ENCODE data around the gene USP15. TPM values are rescaled to one million over a fixed set of nuclear protein-coding genes. Genes with fewer than 3 reads are reported as not detected.
"Not testable (repeated sequence)": the region's sequence is repeated elsewhere in the genome, so short reads cannot be mapped to it uniquely, and the experiment has no call there.

The USP15 gene
- total and polyA plus RNA-seq, 4 experiments from 2014 or later, result 79.1 to 156 (median 119) TPM

DNA sequence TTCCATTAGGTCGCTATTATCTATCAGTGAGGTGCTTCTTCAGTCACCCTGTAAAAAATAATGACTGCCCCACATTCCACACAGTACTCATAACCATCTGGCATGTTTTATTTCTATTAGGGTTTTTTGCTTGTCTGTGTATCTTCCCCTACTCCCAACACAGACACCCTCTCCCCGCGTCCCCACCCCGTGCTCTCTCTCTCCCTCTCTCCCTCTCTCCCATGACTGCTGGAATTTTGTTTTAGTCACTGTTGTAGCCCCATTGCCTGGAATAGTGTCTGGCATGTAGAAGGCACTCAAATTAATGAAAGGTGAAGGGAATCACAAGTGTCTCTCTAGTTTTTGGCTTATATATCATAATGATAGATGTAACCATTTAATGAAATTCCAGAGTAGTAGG is 103.3 kb downstream of the USP15 start:
- Histone ChIP-seq H3K4me1 (ENCODE audit: insufficient read depth, low read length) (peaks cover 4% of the 10 kb centered on the region), H3K36me3 (ENCODE audit: insufficient read depth, low read length) (peaks cover 5% of the 10 kb centered on the region), H3K9me3 (ENCODE audit: control insufficient read depth in 1 of 2, low read length in 2 of 2) (no peaks in the 10 kb centered on the region), H3K4me3 (ENCODE audit: low read length in 2 of 2) (no peak overlapping the region), H3K27ac (ENCODE audit: low read depth, low read length) (no peak overlapping the region), H3K27me3 (ENCODE audit: insufficient read depth, low read length) (no peaks in the 10 kb centered on the region)
- intact Hi-C loops (cut with micrococcal nuclease), result loop anchor here (5.0 kb wide), 1 partner anchor 101 kb away; the partner anchor contains the start of gene USP15
- peaks cover 66 to 67% of the 10 kb centered on the region in 2 donors for H3K36me3 Mint-ChIP-seq
- H3K27me3 Mint-ChIP-seq, result no peaks in the 10 kb centered on the region
- CTCF ChIA-PET (ENCODE audit: partially characterized antibody), result no interaction called here
- no peak for DNase-seq
- H3K4me3 Mint-ChIP-seq, result no peak overlapping the region
- peaks cover 0 to 5% (median 4%) of the 10 kb centered on the region in 8 donors for H3K9me3 Mint-ChIP-seq
- POLR2A ChIA-PET (ENCODE audit: partially characterized antibody), result no interaction called here
- peaks cover 42 to 53% (median 46%) of the 10 kb centered on the region in 4 donors for H3K4me1 Mint-ChIP-seq
- H3K27ac Mint-ChIP-seq, result no peak overlapping the region

DNA sequence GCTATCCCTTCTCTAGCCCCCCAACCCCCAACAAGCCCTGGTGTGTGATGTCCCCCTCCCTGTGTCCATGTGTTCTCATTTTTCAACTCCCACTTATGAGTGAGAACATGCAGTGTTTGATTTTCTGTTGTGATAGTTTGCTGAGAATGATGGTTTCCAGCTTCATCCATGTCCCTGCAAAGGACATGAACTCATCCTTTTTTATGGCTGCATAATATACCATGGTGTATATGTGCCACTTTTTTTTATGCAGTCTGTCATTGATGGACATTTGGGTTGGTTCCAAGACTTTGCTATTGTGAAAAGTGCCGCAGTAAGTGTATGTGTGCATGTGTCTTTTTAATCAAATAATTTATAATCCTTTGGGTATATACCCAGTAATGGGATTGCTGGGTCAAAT is 104.5 kb downstream of the USP15 start:
- intact Hi-C loops (cut with micrococcal nuclease), result loop anchor here (5.0 kb wide), 1 partner anchor 102 kb away; the partner anchor contains the start of gene USP15
- H3K9me3 ChIP-seq (ENCODE audit: control insufficient read depth in 1 of 2, low read length in 2 of 2); POLR2A ChIA-PET (ENCODE audit: partially characterized antibody); H3K27ac Mint-ChIP-seq; CTCF ChIA-PET (ENCODE audit: partially characterized antibody); DNase-seq; H3K4me3 ChIP-seq (ENCODE audit: low read length in 2 of 2); H3K27me3 Mint-ChIP-seq; H3K36me3 ChIP-seq (ENCODE audit: insufficient read depth, low read length); H3K4me3 Mint-ChIP-seq; H3K9me3 Mint-ChIP-seq; H3K27me3 ChIP-seq (ENCODE audit: insufficient read depth, low read length); H3K4me1 ChIP-seq (ENCODE audit: insufficient read depth, low read length); H3K27ac ChIP-seq (ENCODE audit: low read depth, low read length): not testable (repeated sequence)
- peaks cover 48 to 63% (median 51%) of the 10 kb centered on the region in 4 donors for H3K4me1 Mint-ChIP-seq
- H3K36me3 Mint-ChIP-seq, result peaks cover 69 to 73% of the 10 kb centered on the region in 2 donors

DNA sequence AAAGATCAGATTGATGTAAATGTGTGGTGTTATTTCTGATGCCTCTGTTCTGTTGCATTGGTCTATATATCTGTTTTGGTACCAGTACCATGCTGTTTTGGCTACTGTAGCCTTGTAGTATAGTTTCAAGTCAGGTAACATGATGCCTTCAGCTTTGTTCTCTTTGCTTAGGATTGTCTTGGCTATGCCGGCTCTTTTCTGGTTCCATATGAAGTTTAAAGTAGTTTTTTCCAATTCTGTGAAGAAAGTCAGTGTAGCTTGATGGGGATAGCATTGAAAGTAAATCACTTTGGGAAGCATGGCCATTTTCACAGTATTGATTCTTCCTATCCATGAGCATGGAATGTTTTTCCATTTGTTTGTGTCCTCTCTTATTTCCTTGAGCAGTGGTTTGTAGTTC is 105.6 kb downstream of the USP15 start:
- H3K4me3 ChIP-seq (ENCODE audit: low read length in 2 of 2); DNase-seq; H3K36me3 ChIP-seq (ENCODE audit: insufficient read depth, low read length); POLR2A ChIA-PET (ENCODE audit: partially characterized antibody); H3K27me3 ChIP-seq (ENCODE audit: insufficient read depth, low read length); H3K4me1 ChIP-seq (ENCODE audit: insufficient read depth, low read length); H3K9me3 ChIP-seq (ENCODE audit: control insufficient read depth in 1 of 2, low read length in 2 of 2); CTCF ChIA-PET (ENCODE audit: partially characterized antibody); intact Hi-C loops (cut with micrococcal nuclease); H3K9me3 Mint-ChIP-seq; H3K27ac ChIP-seq (ENCODE audit: low read depth, low read length); H3K27me3 Mint-ChIP-seq: not testable (repeated sequence)
- Mint-ChIP-seq H3K4me1 (peaks cover 56 to 74% (median 60%) of the 10 kb centered on the region in 4 donors), H3K27ac (peak overlapping the region in 1 of 7 donors; percentile 44), H3K4me3 (peak overlapping the region in 3 of 8 donors; percentile 2 to 42 (median 12)), H3K36me3 (peaks cover 74 to 83% of the 10 kb centered on the region in 2 donors)

DNA sequence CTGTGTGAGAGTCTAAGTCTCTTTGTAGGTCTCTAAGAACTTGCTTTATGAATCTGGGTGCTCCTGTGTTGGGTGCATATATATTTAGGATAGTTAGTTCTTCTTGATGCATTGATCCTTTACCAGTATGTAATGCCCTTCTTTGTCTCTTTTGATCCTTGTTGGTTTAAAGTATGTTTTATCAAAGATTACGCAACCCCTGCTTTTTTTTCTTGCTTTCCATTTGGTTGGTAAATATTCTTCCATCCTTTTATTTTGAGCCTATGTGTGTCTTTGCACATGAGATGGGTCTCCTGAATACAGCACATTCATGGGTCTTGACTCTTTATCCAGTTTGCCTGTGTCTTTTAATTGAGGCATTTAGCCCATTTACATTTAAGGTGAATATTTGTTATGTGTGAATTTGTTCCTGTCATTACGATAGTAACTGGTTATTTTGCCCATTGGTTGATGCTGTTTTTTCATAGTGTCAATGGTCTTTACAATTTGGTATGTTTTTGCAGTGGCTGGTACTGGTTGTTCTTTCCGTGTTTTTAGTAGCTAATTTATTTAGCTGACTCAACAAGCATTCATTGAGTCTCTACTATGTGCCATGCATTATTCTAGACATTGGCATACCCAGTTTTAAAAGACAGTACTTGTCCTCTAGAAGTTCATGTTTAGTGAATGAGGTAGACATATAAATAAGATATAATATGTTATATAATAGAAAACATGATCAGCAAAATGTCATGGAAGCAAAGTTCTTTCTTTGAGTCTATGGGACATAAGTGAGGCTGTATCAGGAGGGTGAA is 108.4 kb downstream of the USP15 start:
- H3K4me1 ChIP-seq (ENCODE audit: insufficient read depth, low read length); H3K27me3 ChIP-seq (ENCODE audit: insufficient read depth, low read length); H3K36me3 ChIP-seq (ENCODE audit: insufficient read depth, low read length); intact Hi-C loops (cut with micrococcal nuclease); H3K27ac ChIP-seq (ENCODE audit: low read depth, low read length); H3K9me3 ChIP-seq (ENCODE audit: control insufficient read depth in 1 of 2, low read length in 2 of 2); DNase-seq; H3K4me3 ChIP-seq (ENCODE audit: low read length in 2 of 2); H3K27me3 Mint-ChIP-seq; POLR2A ChIA-PET (ENCODE audit: partially characterized antibody); CTCF ChIA-PET (ENCODE audit: partially characterized antibody); H3K4me3 Mint-ChIP-seq; H3K9me3 Mint-ChIP-seq: not testable (repeated sequence)
- peaks cover 66 to 72% of the 10 kb centered on the region in 2 donors for H3K36me3 Mint-ChIP-seq
- peaks cover 59 to 69% (median 63%) of the 10 kb centered on the region in 4 donors for H3K4me1 Mint-ChIP-seq
- H3K27ac Mint-ChIP-seq, result peak overlapping the region in 2 of 7 donors; percentile 25 to 43

DNA sequence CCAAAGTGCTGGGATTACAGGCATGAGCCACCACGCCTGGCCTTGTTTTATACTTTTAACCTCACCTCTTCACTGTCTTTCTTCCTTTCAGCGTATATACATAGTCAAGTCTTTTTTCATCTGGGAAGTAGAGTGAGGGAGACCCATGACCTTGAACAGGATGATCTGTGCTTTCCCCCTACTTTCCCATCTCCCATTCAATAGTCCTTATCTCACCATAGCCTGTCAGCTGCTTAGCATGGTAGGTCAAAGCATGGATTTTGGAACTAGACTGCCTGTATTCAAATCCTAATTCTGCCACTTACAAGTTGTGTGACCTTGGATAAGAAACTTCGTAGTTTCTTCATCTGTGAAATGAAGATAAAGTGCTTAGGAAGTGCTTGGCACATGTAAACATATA is 110.0 kb downstream of the USP15 start:
- intact Hi-C loops (cut with micrococcal nuclease), result no loop called here
- H3K4me3 Mint-ChIP-seq, result peak overlapping the region in 1 of 8 donors; percentile 28
- CTCF ChIA-PET (ENCODE audit: partially characterized antibody), result no interaction called here
- H3K27me3 Mint-ChIP-seq, result no peaks in the 10 kb centered on the region
- Histone ChIP-seq H3K4me1 (ENCODE audit: insufficient read depth, low read length) (peaks cover 17% of the 10 kb centered on the region), H3K27ac (ENCODE audit: low read depth, low read length) (no peak overlapping the region), H3K27me3 (ENCODE audit: insufficient read depth, low read length) (no peaks in the 10 kb centered on the region), H3K4me3 (ENCODE audit: low read length in 2 of 2) (no peak overlapping the region), H3K9me3 (ENCODE audit: control insufficient read depth in 1 of 2, low read length in 2 of 2) (no peaks in the 10 kb centered on the region), H3K36me3 (ENCODE audit: insufficient read depth, low read length) (no peaks in the 10 kb centered on the region)
- H3K36me3 Mint-ChIP-seq, result peaks cover 53 to 59% of the 10 kb centered on the region in 2 donors
- DNase-seq, result no peak
- no peak overlapping the region for H3K27ac Mint-ChIP-seq
- H3K9me3 Mint-ChIP-seq, result peaks cover 0 to 2% (median 0%) of the 10 kb centered on the region in 8 donors
- POLR2A ChIA-PET (ENCODE audit: partially characterized antibody), result no interaction called here
- H3K4me1 Mint-ChIP-seq, result peaks cover 51 to 69% (median 62%) of the 10 kb centered on the region in 4 donors

DNA sequence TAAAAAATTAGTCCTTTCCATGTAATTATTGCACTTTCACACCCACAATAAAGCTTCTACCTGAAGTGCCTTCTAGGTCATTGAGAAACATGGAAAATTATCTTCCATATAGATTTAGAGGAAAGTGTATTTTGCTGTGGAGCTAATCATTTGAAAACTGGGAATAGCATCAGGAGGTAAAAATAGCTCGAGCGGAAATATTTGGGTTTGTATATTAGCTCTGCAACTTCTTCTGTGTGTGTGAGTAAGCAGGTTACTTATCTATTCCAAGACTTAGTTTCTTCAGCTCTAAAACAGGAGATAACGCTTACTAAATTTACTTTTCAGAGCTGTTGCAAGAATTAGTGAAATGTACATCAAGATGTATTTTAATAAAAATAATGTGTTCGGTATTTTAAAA is 111.5 kb downstream of the USP15 start:
- Mint-ChIP-seq H3K36me3 (peaks cover 46 to 47% of the 10 kb centered on the region in 2 donors), H3K4me3 (no peak overlapping the region), H3K27ac (no peak overlapping the region), H3K9me3 (peaks cover 0 to 1% (median 0%) of the 10 kb centered on the region in 8 donors), H3K27me3 (no peaks in the 10 kb centered on the region), H3K4me1 (peaks cover 42 to 59% (median 53%) of the 10 kb centered on the region in 4 donors)
- POLR2A ChIA-PET (ENCODE audit: partially characterized antibody), result no interaction called here
- no peaks in the 10 kb centered on the region for H3K27me3 ChIP-seq (ENCODE audit: insufficient read depth, low read length)
- CTCF ChIA-PET (ENCODE audit: partially characterized antibody), result interaction anchor here (0.9 kb wide), 1 partner anchor 66 kb away, joined by 3 read pairs; no protein-coding TSS in a partner anchor
- H3K4me1 ChIP-seq (ENCODE audit: insufficient read depth, low read length), result peaks cover 23% of the 10 kb centered on the region
- H3K36me3 ChIP-seq (ENCODE audit: insufficient read depth, low read length), result no peaks in the 10 kb centered on the region
- no peak overlapping the region for H3K27ac ChIP-seq (ENCODE audit: low read depth, low read length)
- no peak overlapping the region for H3K4me3 ChIP-seq (ENCODE audit: low read length in 2 of 2)
- H3K9me3 ChIP-seq (ENCODE audit: control insufficient read depth in 1 of 2, low read length in 2 of 2), result no peaks in the 10 kb centered on the region
- intact Hi-C loops (cut with micrococcal nuclease), result no loop called here
- DNase-seq, result no peak

DNA sequence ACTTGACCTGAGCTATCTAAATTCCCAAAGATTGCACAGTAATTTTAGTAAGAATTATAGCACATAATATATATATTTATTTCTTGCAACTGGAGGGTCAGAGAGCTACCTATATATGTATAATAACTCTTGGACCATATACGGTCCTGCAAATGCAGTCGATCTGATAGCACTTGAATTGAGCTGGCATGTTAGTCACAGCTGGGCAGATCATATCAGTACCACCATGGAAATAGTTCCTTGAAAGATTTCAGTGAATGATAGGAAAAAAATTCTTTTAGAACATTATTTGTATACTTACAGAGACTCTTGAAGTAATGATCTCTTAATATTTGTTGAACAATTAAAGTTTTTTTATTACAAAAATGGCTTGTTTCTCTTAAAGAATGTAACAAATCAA is 111.9 kb downstream of the USP15 start:
- peaks cover 0 to 1% (median 0%) of the 10 kb centered on the region in 8 donors for H3K9me3 Mint-ChIP-seq
- intact Hi-C loops (cut with micrococcal nuclease), result no loop called here
- no peak overlapping the region for H3K4me3 Mint-ChIP-seq
- no peak overlapping the region for H3K27ac ChIP-seq (ENCODE audit: low read depth, low read length)
- DNase-seq, result no peak
- no peak overlapping the region for H3K4me3 ChIP-seq (ENCODE audit: low read length in 2 of 2)
- no peaks in the 10 kb centered on the region for H3K27me3 ChIP-seq (ENCODE audit: insufficient read depth, low read length)
- peaks cover 38 to 56% (median 49%) of the 10 kb centered on the region in 4 donors for H3K4me1 Mint-ChIP-seq
- POLR2A ChIA-PET (ENCODE audit: partially characterized antibody), result no interaction called here
- peaks cover 23% of the 10 kb centered on the region for H3K4me1 ChIP-seq (ENCODE audit: insufficient read depth, low read length)
- no peak overlapping the region for H3K27ac Mint-ChIP-seq
- no peaks in the 10 kb centered on the region for H3K9me3 ChIP-seq (ENCODE audit: control insufficient read depth in 1 of 2, low read length in 2 of 2)
- peaks cover 42 to 43% of the 10 kb centered on the region in 2 donors for H3K36me3 Mint-ChIP-seq
- no peaks in the 10 kb centered on the region for H3K36me3 ChIP-seq (ENCODE audit: insufficient read depth, low read length)
- H3K27me3 Mint-ChIP-seq, result no peaks in the 10 kb centered on the region
- CTCF ChIA-PET (ENCODE audit: partially characterized antibody), result interaction anchor here (0.9 kb wide), 1 partner anchor 66 kb away, joined by 3 read pairs; no protein-coding TSS in a partner anchor
